Heart left ventricle (tissue), 13 donors: ENCODE measurements around the gene CFAP221.

Source experiments
- POLR2A ChIP-seq, 2 donors: fragments of 450-650 bp; IDR thresholded peaks; one replicate each; pipeline ENCODE4 v1.6.1; 2017; ENCODE audit warnings: antibody characterized with exemption in 2 of 2, mild to moderate bottlenecking in 2 of 2, moderate library complexity in 2 of 2
- TF ChIP-seq, protein P1 (sequence below), 12 donors: fragments of 200-600 bp; sonication (generic) in 4 of 12; IDR thresholded peaks; one replicate each; pipeline versions ENCODE4 v1.5.0 to v1.8.0; 2018 to 2022; ENCODE audit warnings: antibody characterized with exemption in 12 of 12, mild to moderate bottlenecking in 5 of 12
- donor health status: ischemic (EF 13 %, LVEDD 7.1; RV severe dilation, severe dysfunction).
- donor health status: DM: no; HTN: yes; CAD: no.
- donor health status: DM: no; HTN: no; CAD: no.
- donor health status: ischemic (EF 25% LVEDD 6.9; RV normal size, moderate dysfunction).
- donor health status: ischemic (EF 25% LVEDD 5.7; RV mildly dilated, moderate dysfunction).
- donor health status: ischemic (EF 35%, LVEDD 5.7; RV mildly dilated, moderate dysfunction).
- donor health status: nonischemic (EF 11% LVEDD 7.7; RV severe dilation, severe dysfunction).
- donor health status: DM: yes; HTN: yes; CAD: no.
- donor health status: PGD.
- donor health status: ischemic (EF 29% LVEDD 5.4; RV normal size, mild dysfunction).
- donor health status: nonischemic (EF 23%, LVEDD 6.1; RV moderate dilation, normal function).

DNA sequence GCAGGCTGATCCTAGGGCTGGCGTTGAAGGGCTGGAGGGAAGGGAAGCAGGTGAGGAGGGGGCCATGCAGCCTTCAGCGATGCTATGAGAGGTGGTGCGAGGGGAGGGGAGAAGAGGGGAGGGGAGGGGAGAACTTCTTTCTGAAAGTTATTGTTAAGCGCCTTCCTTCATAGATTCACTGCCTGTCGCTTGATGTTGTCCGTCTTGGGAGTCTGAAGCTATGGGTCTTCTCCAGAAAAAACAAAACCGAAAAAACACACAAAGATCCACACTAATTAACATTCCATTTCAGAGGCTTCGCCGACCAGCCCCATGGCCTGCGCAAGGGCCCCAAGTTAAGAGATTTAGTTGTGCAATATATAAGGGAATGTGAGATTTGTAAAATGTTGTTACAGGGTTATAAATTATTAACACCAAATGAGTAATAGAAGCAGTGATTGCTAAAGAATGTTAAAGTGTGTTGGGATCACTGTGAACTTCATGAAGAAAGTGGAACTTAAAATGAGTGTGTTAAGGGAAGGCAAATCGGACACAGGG is 758 bp downstream of the CFAP221 start:
- TF ChIP-seq, protein P1, sequence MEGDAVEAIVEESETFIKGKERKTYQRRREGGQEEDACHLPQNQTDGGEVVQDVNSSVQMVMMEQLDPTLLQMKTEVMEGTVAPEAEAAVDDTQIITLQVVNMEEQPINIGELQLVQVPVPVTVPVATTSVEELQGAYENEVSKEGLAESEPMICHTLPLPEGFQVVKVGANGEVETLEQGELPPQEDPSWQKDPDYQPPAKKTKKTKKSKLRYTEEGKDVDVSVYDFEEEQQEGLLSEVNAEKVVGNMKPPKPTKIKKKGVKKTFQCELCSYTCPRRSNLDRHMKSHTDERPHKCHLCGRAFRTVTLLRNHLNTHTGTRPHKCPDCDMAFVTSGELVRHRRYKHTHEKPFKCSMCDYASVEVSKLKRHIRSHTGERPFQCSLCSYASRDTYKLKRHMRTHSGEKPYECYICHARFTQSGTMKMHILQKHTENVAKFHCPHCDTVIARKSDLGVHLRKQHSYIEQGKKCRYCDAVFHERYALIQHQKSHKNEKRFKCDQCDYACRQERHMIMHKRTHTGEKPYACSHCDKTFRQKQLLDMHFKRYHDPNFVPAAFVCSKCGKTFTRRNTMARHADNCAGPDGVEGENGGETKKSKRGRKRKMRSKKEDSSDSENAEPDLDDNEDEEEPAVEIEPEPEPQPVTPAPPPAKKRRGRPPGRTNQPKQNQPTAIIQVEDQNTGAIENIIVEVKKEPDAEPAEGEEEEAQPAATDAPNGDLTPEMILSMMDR (IDR thresholded peaks at IDR 0.05) = no peak
- no peak for TF ChIP-seq POLR2A (IDR thresholded peaks at IDR 0.05)
